ENCODE data around the gene GHR.

The GHR gene

GRCh38 chr5:42648036-42648435 is 224.8 kb downstream of the GHR start:
- peaks cover 2% of the 10 kb centered on the region for H3K27me3 ChIP-seq (ENCODE audit: insufficient read depth, poor library complexity, severe bottlenecking)
- no peak overlapping the region for H3K4me3 ChIP-seq (replicated peaks; ENCODE audit: insufficient read depth, low read length)
- no peak for DNase-seq (ENCODE audit: low read depth in 1 of 2, low spot score in 1 of 2)
- H3K27ac ChIP-seq (replicated peaks) = no peak overlapping the region
- TF ChIP-seq, protein P1, sequence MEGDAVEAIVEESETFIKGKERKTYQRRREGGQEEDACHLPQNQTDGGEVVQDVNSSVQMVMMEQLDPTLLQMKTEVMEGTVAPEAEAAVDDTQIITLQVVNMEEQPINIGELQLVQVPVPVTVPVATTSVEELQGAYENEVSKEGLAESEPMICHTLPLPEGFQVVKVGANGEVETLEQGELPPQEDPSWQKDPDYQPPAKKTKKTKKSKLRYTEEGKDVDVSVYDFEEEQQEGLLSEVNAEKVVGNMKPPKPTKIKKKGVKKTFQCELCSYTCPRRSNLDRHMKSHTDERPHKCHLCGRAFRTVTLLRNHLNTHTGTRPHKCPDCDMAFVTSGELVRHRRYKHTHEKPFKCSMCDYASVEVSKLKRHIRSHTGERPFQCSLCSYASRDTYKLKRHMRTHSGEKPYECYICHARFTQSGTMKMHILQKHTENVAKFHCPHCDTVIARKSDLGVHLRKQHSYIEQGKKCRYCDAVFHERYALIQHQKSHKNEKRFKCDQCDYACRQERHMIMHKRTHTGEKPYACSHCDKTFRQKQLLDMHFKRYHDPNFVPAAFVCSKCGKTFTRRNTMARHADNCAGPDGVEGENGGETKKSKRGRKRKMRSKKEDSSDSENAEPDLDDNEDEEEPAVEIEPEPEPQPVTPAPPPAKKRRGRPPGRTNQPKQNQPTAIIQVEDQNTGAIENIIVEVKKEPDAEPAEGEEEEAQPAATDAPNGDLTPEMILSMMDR (IDR thresholded peaks at IDR 0.05; ENCODE audit: insufficient read depth, low read length) = no peak
- TF ChIP-seq GABPA (IDR thresholded peaks at IDR 0.05; ENCODE audit: low read depth) = no peak
- TF ChIP-seq POLR2AphosphoS5 (IDR thresholded peaks at IDR 0.05; ENCODE audit: low read depth) = no peak
- no peak for TF ChIP-seq SPI1 (IDR thresholded peaks at IDR 0.05; ENCODE audit: borderline replicate concordance, low read depth)
- no peak for TF ChIP-seq REST (IDR thresholded peaks at IDR 0.05; ENCODE audit: insufficient replicate concordance, low read depth)

DNA sequence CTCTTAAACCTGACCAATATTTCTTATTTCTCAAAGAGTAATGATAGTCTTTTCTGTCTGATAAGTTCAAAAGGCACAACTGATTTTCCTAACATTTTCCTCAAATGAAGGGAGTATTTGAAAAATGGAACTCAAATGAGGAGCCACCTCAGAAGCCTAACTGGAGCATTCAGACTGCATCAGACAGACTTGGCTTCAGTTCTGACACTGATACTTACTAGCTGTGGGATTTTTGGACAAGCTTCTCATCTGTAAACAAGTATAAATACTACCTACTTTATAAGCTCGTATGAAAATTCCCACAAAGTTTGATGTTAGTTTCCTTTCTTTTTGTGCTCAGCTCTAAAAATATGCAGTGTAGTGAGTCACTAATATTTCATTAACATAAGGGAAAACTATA is 225.7 kb downstream of the GHR start:
- no peak for TF ChIP-seq GABPA (IDR thresholded peaks at IDR 0.05; ENCODE audit: low read depth)
- no peak for TF ChIP-seq POLR2AphosphoS5 (IDR thresholded peaks at IDR 0.05; ENCODE audit: low read depth)
- TF ChIP-seq, protein P1 (IDR thresholded peaks at IDR 0.05; ENCODE audit: insufficient read depth, low read length) = no peak
- TF ChIP-seq SPI1 (IDR thresholded peaks at IDR 0.05; ENCODE audit: borderline replicate concordance, low read depth) = no peak
- no peak for TF ChIP-seq REST (IDR thresholded peaks at IDR 0.05; ENCODE audit: insufficient replicate concordance, low read depth)
- H3K27ac ChIP-seq (replicated peaks) = no peak overlapping the region
- no peak overlapping the region for H3K4me3 ChIP-seq (replicated peaks; ENCODE audit: insufficient read depth, low read length)
- peaks cover 2% of the 10 kb centered on the region for H3K27me3 ChIP-seq (ENCODE audit: insufficient read depth, poor library complexity, severe bottlenecking)
- no peak for DNase-seq (ENCODE audit: low read depth in 1 of 2, low spot score in 1 of 2)

- Histone ChIP-seq H3K27ac (replicated peaks) (no peak overlapping the region), H3K4me3 (replicated peaks; ENCODE audit: insufficient read depth, low read length) (no peak overlapping the region), H3K27me3 (ENCODE audit: insufficient read depth, poor library complexity, severe bottlenecking) (peaks cover 2% of the 10 kb centered on the region)
- no peak for TF ChIP-seq GABPA (IDR thresholded peaks at IDR 0.05; ENCODE audit: low read depth)
- TF ChIP-seq, protein P1 (IDR thresholded peaks at IDR 0.05; ENCODE audit: insufficient read depth, low read length) = no peak
- TF ChIP-seq REST (IDR thresholded peaks at IDR 0.05; ENCODE audit: insufficient replicate concordance, low read depth) = no peak
- no peak for TF ChIP-seq SPI1 (IDR thresholded peaks at IDR 0.05; ENCODE audit: borderline replicate concordance, low read depth)
- no peak for TF ChIP-seq POLR2AphosphoS5 (IDR thresholded peaks at IDR 0.05; ENCODE audit: low read depth)
- DNase-seq (ENCODE audit: low read depth in 1 of 2, low spot score in 1 of 2) = no peak
These were observed 226.8 kb downstream of the GHR start for GRCh38 chr5:42650084-42650483.

Data from HL-60 (cell line).